HUES64 (cell line): ENCODE measurements around the gene RAVER2.

Source experiments
- H3K27ac ChIP-seq: 2 replicates; pipeline ENCODE4 v1.7.0; 2013; ENCODE audit warnings: low read depth, low read length, inconsistent platforms
- H3K27me3 ChIP-seq: 2 replicates; pipeline ENCODE4 v1.6.1; 2013; ENCODE audit warnings: mild to moderate bottlenecking, low read length; ENCODE audit not compliant: insufficient read depth
- H3K36me3 ChIP-seq: 2 replicates; pipeline ENCODE4 v1.6.1; 2013; ENCODE audit warnings: mild to moderate bottlenecking, low read length; ENCODE audit not compliant: insufficient read depth
- H3K4me1 ChIP-seq: 2 replicates; pipeline ENCODE4 v1.6.1; 2013; ENCODE audit warnings: mild to moderate bottlenecking, low read length, moderate library complexity; ENCODE audit not compliant: insufficient read depth
- H3K4me3 ChIP-seq: 2 replicates; pipeline ENCODE4 v1.5.1; 2013; ENCODE audit warnings: mild to moderate bottlenecking, low read length, moderate library complexity
- H3K9ac ChIP-seq: 2 replicates; pipeline ENCODE4 v1.6.1; 2013; ENCODE audit warnings: mild to moderate bottlenecking, low read depth, low read length
- H3K9me3 ChIP-seq: 2 replicates; pipeline ENCODE4 v1.6.1; 2013; ENCODE audit warnings: low read depth, low read length; ENCODE audit not compliant: insufficient read depth
- WGBS: fragments of 150-250, 120-280 bp; methylation state at CpG from one replicate; pipeline ENCODE4 v1.1.7; 2013; ENCODE audit warnings: missing lambda C conversion rate; 5-methylcytosine and 5-hydroxymethylcytosine counted together

RAVER2 gene

GRCh38 chr1:64864018-64864940, 119.4 kb downstream of the RAVER2 start:
- Histone ChIP-seq H3K27ac (no peak overlapping the region), H3K4me3 (no peak overlapping the region), H3K27me3 (no peaks in the 10 kb centered on the region), H3K36me3 (peaks cover 13% of the 10 kb centered on the region), H3K9me3 (no peaks in the 10 kb centered on the region), H3K4me1 (peaks cover 5% of the 10 kb centered on the region; the same call in 1 of the 2 replicates), H3K9ac (no peak overlapping the region)
- WGBS: 89% methylated on average over 12 of the region's 14 CpGs

GRCh38 chr1:64865105-64865757, 120.4 kb downstream of the RAVER2 start:
- Histone ChIP-seq H3K4me1 (peaks cover 5% of the 10 kb centered on the region; the same call in 1 of the 2 replicates), H3K9me3 (no peaks in the 10 kb centered on the region), H3K9ac (no peak overlapping the region), H3K36me3 (peaks cover 6% of the 10 kb centered on the region; the same call in 1 of the 2 replicates), H3K27ac (no peak overlapping the region), H3K4me3 (no peak overlapping the region), H3K27me3 (no peaks in the 10 kb centered on the region)
- 94% methylated on average over 6 of the region's 6 CpGs for WGBS

GRCh38 chr1:64866689-64867088, 121.8 kb downstream of the RAVER2 start:
- no peak overlapping the region for H3K9ac ChIP-seq
- no peaks in the 10 kb centered on the region for H3K9me3 ChIP-seq
- peaks cover 3% of the 10 kb centered on the region; the same call in 1 of the 2 replicates for H3K4me1 ChIP-seq
- WGBS: 97% methylated on average over 10 of the region's 10 CpGs
- no peaks in the 10 kb centered on the region for H3K27me3 ChIP-seq
- no peak overlapping the region for H3K4me3 ChIP-seq
- H3K36me3 ChIP-seq: peaks cover 6% of the 10 kb centered on the region; the same call in 1 of the 2 replicates
- no peak overlapping the region for H3K27ac ChIP-seq

- Histone ChIP-seq H3K9ac (no peak overlapping the region), H3K4me1 (no peaks in the 10 kb centered on the region), H3K27ac (no peak overlapping the region), H3K27me3 (no peaks in the 10 kb centered on the region), H3K9me3 (no peaks in the 10 kb centered on the region), H3K36me3 (peaks cover 6% of the 10 kb centered on the region; the same call in 1 of the 2 replicates), H3K4me3 (no peak overlapping the region)
- 90% methylated on average over 1 of the region's 1 CpG for WGBS
Observed at GRCh38 chr1:64867266-64867665, 122.4 kb downstream of the RAVER2 start.

- Histone ChIP-seq H3K36me3 (peaks cover 6% of the 10 kb centered on the region; the same call in 1 of the 2 replicates), H3K27ac (no peak overlapping the region)
- WGBS: 93% methylated on average over 8 of the region's 8 CpGs
Observed at GRCh38 chr1:64871256-64871655, 126.4 kb downstream of the RAVER2 start.

GRCh38 chr1:64872067-64872466, 127.2 kb downstream of the RAVER2 start:
- H3K9ac ChIP-seq: no peak overlapping the region
- no peak overlapping the region for H3K4me3 ChIP-seq
- H3K27me3 ChIP-seq: no peaks in the 10 kb centered on the region
- H3K4me1 ChIP-seq: 0 out of 2 replicates have a peak, but pooled peaks cover under 1% of the 10 kb centered on the region
- H3K27ac ChIP-seq: no peak overlapping the region
- no peaks in the 10 kb centered on the region for H3K9me3 ChIP-seq
- H3K36me3 ChIP-seq: peaks cover under 1% of the 10 kb centered on the region; the same call in 1 of the 2 replicates
- 88% methylated on average over 1 of the region's 1 CpG for WGBS

More at GRCh38 chr1:64871256-64871655, 126.4 kb downstream of the RAVER2 start:
- no peaks in the 10 kb centered on the region for H3K9me3 ChIP-seq
- no peaks in the 10 kb centered on the region for H3K27me3 ChIP-seq
- H3K4me3 ChIP-seq: no peak overlapping the region
- no peak overlapping the region for H3K9ac ChIP-seq
- H3K4me1 ChIP-seq: no peaks in the 10 kb centered on the region

- 95% methylated on average over 9 of the region's 9 CpGs for WGBS
Observed at GRCh38 chr1:64873576-64873975, 128.7 kb downstream of the RAVER2 start.

GRCh38 chr1:64874666-64875065, 129.8 kb downstream of the RAVER2 start:
- H3K27ac ChIP-seq: no peak overlapping the region
- no peaks in the 10 kb centered on the region for H3K27me3 ChIP-seq
- 95% methylated on average over 3 of the region's 3 CpGs for WGBS
- H3K9me3 ChIP-seq: no peaks in the 10 kb centered on the region
- no peak overlapping the region for H3K9ac ChIP-seq
- H3K36me3 ChIP-seq: no peaks in the 10 kb centered on the region; the same call in none of the 2 replicates
- peaks cover 5% of the 10 kb centered on the region; the same call in 1 of the 2 replicates for H3K4me1 ChIP-seq
- no peak overlapping the region for H3K4me3 ChIP-seq

More at GRCh38 chr1:64873576-64873975, 128.7 kb downstream of the RAVER2 start:
- no peak overlapping the region for H3K27ac ChIP-seq
- H3K27me3 ChIP-seq: no peaks in the 10 kb centered on the region
- H3K9ac ChIP-seq: no peak overlapping the region
- H3K9me3 ChIP-seq: no peaks in the 10 kb centered on the region
- H3K36me3 ChIP-seq: no peaks in the 10 kb centered on the region; the same call in none of the 2 replicates
- peaks cover 5% of the 10 kb centered on the region; the same call in 1 of the 2 replicates for H3K4me1 ChIP-seq
- H3K4me3 ChIP-seq: no peak overlapping the region

GRCh38 chr1:64875101-64875500, 130.2 kb downstream of the RAVER2 start:
- WGBS: 93% methylated on average over 10 of the region's 10 CpGs
- H3K9ac ChIP-seq: no peak overlapping the region
- no peaks in the 10 kb centered on the region for H3K9me3 ChIP-seq
- H3K4me1 ChIP-seq: peaks cover 5% of the 10 kb centered on the region; the same call in 1 of the 2 replicates
- no peaks in the 10 kb centered on the region; the same call in none of the 2 replicates for H3K36me3 ChIP-seq
- H3K27ac ChIP-seq: no peak overlapping the region
- H3K27me3 ChIP-seq: no peaks in the 10 kb centered on the region
- H3K4me3 ChIP-seq: no peak overlapping the region

GRCh38 chr1:64875606-64876005, 130.7 kb downstream of the RAVER2 start:
- no peaks in the 10 kb centered on the region for H3K9me3 ChIP-seq
- no peak overlapping the region for H3K4me3 ChIP-seq
- H3K27me3 ChIP-seq: no peaks in the 10 kb centered on the region
- H3K27ac ChIP-seq: no peak overlapping the region
- no peaks in the 10 kb centered on the region; the same call in none of the 2 replicates for H3K36me3 ChIP-seq
- WGBS: 95% methylated on average over 6 of the region's 6 CpGs
- peaks cover 5% of the 10 kb centered on the region; the same call in 1 of the 2 replicates for H3K4me1 ChIP-seq
- no peak overlapping the region for H3K9ac ChIP-seq

- no peak overlapping the region for H3K4me3 ChIP-seq
- no peak overlapping the region for H3K27ac ChIP-seq
- H3K27me3 ChIP-seq: no peaks in the 10 kb centered on the region
- no peak overlapping the region for H3K9ac ChIP-seq
- no peaks in the 10 kb centered on the region for H3K9me3 ChIP-seq
- H3K4me1 ChIP-seq: peaks cover 5% of the 10 kb centered on the region; the same call in 1 of the 2 replicates
- 88% methylated on average over 2 of the region's 2 CpGs for whole genome bisulfite sequencing
- H3K36me3 ChIP-seq: no peaks in the 10 kb centered on the region; the same call in none of the 2 replicates
Observed at GRCh38 chr1:64877151-64877550, 132.3 kb downstream of the RAVER2 start.
